Stimulated activated CD4-positive, alpha-beta T cell treated with anti-CD3 and anti-CD28 coated beads, Interleukin-4, amount 100 ng/mL, for 48 hours (primary cell): ENCODE results near the gene TPST1.

Source experiments
- DNase-seq, 2 donors: peaks; one replicate each; pipeline ENCODE4 v3.0.0-alpha.2; 2020; ENCODE audit warnings: low read depth in 2 of 2

Gene TPST1

GRCh38 chr7:66238773-66239466 is 33.8 kb downstream of the TPST1 start:
- no peak for DNase-seq

GRCh38 chr7:66239467-66239856 is 34.3 kb downstream of the TPST1 start:
- no peak for DNase-seq

- no peak for DNase-seq
Measured at GRCh38 chr7:66245008-66245407, 39.9 kb downstream of the TPST1 start.

DNA sequence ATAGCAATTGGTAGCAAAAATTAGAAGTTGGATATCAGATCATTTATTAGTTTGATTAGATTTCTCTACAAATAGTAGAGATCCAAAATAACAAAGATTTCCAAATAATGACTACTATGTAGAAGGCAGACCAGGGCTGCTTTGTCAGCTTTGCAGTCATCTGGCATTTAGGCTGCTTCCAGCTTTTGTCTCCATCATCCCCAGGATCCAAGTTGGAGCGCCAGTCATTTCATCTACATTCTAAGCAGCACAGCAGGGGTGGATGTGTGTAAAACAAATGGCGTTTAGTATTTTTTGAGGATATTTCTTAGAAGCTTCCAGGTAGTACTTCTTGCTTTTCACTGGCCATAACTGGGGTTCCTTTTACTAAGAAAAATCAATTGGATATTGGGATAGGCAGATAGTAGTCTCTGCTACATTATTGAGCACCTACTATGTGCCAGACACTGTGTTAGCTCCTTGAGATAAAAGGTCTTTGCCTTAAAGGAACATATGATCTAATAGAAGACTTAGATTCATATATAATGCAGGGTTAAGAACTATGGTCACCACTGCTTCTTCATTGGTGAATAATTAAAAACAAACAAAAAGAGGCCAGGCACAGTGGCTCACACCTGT is 41.5 kb downstream of the TPST1 start:
- no peak for DNase-seq

DNA sequence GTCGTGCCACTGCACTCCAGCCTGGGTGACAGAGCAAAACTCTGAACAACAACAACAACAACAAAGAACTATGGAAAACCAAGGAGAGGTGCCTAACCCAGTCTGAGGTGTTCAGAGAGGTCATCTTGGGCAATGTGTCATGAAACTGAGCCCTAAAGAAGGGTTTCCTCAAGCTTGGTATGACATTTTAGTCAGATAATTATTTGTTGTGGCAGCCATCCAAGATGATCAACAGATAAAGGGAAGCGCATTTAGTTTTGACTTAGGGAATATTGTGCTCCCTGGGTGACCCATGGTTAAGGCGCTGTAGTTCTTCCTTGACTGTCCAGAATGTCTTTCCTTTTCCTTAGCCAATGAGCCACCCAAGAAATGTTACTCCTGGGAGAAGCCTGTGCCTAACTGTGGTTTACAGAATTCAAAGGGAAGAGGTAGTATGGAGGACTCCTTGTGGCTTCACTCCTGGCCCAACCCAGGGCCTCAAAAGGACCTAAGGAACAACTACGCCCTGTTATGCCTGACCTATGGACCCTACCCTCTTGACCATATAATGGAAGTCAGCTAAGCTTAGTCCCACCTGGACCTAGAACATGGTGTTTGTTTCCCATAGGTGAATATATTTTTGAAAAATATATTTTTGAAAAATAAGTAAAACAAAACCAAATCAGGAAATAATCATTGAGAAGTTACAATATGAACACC is 42.4 kb downstream of the TPST1 start:
- DNase-seq = no peak

- no peak for DNase-seq
Measured at GRCh38 chr7:66250711-66251110, 45.6 kb downstream of the TPST1 start.

DNA sequence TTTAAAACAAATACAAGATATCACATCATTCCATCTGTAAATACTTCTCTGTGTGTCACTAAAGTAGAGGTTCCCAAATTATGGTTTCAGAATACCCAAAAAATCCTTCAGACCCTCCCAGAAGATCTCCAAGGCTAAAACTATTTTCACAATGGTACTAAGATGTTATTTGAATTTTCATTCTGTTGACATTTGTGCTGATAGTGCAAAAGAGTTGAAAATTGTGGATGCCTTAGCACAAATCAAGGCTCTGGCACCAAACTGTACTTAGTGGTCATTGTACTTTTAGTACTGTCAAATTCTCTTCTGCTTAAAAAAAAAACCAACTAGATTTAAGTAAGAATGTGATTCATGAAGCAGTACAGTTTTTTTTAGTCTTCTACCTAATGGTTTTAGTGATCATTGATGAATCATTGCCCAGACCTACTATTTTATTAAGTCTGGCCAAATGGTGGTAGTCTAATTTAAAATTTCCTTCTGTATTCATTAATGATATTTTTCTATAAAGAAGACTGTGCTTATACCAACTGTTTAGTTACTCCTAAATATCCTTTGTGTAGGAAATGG is 50.5 kb downstream of the TPST1 start:
- no peak for DNase-seq

- no peak for DNase-seq
Measured at GRCh38 chr7:66256281-66256680, 51.1 kb downstream of the TPST1 start.

GRCh38 chr7:66257481-66257880 is 52.3 kb downstream of the TPST1 start:
- no peak for DNase-seq

GRCh38 chr7:66258409-66258808 is 53.3 kb downstream of the TPST1 start:
- no peak for DNase-seq

DNA sequence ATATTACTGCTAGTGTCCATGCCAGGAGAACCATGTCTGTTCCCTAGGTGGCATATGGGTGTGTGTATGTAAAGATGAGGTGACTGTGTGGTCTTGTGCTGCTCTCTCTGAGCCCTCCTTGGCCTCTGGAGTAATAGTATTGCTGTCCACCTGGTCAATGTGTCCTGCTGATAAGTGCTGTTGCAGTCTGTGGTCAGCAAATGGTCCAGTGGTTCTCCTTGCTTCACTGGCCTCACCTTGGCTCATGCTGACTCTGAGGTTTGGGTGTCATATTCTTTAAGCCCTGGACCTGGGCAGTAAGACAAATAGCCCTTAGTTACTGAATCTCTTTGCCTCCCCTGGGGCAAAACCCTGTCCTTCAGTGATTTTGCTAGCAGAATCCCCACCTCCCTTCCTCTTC is 56.8 kb downstream of the TPST1 start:
- DNase-seq = no peak

DNA sequence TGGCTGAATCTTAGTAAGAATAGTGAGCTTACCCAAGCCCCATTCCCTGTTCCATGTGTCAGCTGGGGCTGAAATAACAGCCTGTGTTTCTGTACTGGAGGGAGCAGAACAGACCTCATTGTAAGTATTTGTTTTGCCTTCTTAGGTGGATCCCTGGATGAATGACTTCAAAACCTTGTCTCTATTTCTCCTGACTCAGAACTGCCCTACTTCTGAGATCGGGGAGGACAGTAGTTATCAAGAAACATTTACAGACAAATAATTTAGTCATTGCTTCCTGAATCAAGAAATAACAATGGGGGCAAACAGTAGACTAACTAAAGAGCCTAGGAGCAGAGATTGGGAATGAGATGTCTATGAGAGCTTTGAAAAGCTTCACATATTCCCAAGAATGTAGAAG is 58.8 kb downstream of the TPST1 start:
- no peak for DNase-seq

GRCh38 chr7:66265566-66265965 is 60.4 kb downstream of the TPST1 start:
- DNase-seq = no peak

DNA sequence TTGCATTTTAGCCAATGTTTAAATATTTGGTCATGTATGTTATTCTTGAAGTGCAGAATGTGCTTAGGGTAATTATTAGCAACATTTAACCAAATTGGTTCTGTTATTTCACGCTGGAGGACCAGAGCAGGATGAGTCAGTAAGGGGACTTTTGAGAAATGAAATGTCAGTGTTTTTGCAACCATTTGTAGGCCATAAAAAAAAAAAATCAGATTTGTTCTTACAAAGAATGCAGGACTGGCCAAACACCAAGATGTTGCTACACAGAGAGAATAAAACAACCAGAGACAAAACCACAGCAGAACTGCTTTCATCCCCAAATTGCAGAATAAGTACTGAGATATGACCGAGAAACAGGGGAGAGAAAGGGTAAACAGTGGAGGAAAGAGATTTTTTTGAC is 62.1 kb downstream of the TPST1 start:
- no peak for DNase-seq

DNA sequence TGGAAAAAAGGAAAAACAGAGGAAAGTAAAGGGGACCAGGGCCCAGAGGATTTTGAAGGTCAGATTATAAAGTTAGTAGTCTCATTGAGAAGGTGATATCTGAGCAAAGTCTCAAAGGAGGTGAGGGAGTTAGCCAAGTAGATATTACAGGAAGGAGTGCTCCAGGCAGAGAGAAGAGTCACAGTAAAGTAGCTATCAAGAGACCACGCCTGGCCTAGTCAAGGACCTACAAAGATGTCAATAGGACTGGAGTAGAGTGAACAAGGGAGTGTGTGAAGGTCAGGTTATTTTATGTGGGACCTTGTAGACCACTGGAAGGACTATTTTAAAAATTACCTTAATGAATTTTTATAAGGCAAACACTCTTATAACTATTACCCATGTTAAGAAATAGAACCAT is 64.8 kb downstream of the TPST1 start:
- DNase-seq = no peak

- no peak for DNase-seq
Measured at GRCh38 chr7:66272321-66272720, 67.2 kb downstream of the TPST1 start.

DNA sequence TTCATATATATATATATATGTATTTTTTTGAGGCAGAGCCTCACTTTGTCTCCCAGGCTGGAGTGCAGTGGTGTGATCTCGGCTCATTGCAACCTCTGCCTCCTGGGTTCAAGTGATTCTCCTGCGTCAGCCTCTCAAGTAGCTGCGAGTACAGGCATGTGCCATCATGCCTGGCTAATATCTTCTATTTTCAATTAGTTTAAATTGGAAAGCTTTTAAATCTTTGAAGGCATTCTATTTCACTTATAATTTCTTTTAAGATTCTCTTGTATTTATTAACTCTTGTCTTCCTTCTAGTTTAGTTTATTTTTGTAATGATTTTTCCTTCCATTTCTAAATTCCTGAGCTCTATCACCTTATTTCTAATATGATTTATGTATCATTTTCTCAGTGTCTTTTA is 71.2 kb downstream of the TPST1 start:
- no peak for DNase-seq

GRCh38 chr7:66277492-66277891 is 72.4 kb downstream of the TPST1 start:
- no peak for DNase-seq

- no peak for DNase-seq
Measured at GRCh38 chr7:66279912-66280311, 74.8 kb downstream of the TPST1 start.

DNA sequence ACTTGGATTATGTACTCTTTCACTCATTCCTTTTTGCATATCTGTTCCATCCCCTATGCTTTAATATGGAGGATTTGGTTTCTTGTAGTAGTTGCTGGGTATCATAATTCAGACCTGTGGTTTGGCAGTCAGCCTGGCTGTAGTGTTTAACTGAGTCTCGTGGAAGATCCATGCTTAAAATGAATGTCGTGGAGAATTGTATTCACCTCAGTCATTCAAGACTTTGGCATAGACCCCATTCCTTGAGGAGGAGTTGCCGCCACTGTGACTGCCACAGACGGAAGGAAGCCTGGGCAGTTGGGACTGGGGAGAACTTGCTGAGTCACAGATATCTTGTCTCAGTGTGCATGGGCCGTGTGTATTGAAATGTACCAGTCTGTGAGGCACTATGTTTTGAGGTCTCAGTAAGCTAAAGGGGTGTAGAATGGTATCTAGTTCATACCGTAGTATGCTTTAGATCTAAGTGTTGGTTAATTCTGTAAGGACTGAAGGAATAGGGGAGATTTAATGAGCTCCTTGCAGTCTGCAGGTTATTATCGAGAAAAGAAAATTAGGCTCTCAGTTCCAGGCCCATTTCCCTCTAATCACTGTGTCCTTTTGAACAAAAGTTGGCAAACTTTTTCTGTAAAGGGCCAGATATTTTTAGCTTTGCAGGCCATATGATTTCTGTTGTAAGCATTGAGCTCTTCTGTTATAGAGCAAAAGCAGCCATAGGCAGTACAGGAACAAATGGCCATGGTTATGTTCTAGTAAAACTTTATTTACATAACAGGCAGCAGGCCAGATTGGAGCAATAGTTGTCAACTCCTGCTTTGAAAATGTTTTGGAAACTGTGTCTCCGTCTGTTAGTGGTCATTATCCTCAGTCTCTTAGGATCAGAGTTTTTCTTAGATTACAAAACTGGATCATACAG is 76.8 kb downstream of the TPST1 start:
- DNase-seq = no peak

DNA sequence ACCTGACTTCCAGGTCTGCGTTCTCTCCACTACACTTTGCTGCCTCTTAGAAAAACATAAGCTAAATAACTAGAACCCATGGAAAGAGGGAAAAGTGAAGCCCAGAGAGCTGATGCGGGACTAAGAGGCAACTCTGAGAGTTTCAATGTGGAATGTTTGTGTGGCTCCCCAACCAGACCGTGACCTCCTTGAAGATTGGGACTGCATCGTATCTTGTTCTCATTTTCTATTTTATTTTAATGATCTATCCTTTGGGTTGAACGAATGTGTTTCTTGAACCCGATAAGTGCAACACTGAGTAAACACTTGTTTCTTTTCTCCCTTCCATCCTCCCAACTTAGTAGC is 77.4 kb downstream of the TPST1 start:
- DNase-seq = no peak
